GM21723 (cell line): ENCODE results near the gene FRMD3.

Experiments used
- ATAC-seq: cut with Tn5 transposase; IDR thresholded peaks from one replicate; pipeline ENCODE4 v1.9.1; 2021; ENCODE audit warnings: mild to moderate bottlenecking, moderate library complexity; ENCODE audit not compliant: unreplicated experiment

FRMD3 gene

GRCh38 chr9:83290692-83291091 is 247.5 kb downstream of the FRMD3 start:
- ATAC-seq = no peak

DNA sequence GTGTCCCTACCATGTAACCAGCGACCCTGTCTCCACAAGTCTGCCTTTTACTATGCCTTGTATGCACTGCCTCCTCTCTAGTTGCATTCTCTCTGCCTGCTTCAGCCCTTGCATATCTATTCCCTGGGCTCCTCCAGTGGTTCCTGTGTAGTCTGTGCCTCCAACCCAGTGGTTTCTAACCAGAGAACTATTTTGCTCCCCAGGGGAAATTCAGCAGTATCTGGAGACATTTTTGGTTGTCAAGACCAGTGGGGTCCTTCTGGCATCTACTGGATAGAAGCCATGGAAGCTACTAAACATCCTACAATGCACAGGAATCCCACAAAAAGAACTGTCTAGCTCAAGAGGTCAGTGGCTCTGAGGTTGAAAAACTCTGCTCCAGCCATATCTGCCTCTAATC is 251.2 kb downstream of the FRMD3 start:
- ATAC-seq = no peak

DNA sequence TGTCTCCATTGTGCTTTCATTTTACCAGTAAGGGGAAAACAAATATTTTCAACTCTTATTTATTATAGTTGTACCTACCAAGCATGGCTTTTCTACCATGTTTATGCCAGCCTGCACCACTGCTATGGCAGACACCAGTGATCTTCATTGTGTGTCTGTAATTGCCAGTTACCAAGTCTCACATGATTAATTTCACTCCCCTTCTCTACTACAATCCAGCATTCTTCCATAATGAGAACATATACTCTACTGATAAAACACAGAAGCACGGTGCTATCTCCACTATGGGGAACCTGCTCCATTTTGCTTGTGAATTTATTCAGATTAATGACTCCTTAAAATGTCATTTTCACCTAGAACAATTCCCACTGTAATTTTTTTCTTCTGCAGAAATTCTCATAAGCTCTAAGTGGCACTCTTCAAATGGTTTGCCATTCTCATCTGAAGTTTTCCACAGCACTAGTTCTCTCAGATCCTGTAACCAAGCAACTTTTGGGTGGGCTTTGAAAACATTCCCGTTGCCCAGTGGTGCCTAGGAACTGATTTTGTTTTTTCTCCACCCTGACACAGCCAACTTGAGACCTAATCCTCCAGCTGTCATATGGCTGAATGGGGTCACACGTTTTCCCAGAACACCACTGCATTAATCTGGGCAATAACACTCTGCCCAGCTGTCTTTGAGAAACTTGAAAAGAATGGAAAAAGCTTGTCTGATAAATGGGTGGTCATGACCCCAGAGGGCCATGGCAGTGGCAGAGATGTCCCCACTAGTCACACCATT is 252.6 kb downstream of the FRMD3 start:
- ATAC-seq = no peak

- ATAC-seq = no peak
Measured at GRCh38 chr9:83284746-83285145, 253.5 kb downstream of the FRMD3 start.

GRCh38 chr9:83283528-83283927 is 254.7 kb downstream of the FRMD3 start:
- ATAC-seq = no peak

GRCh38 chr9:83281306-83282255 is 256.6 kb downstream of the FRMD3 start:
- ATAC-seq = no peak

GRCh38 chr9:83280790-83281189 is 257.4 kb downstream of the FRMD3 start:
- no peak for ATAC-seq

- ATAC-seq = no peak
Measured at GRCh38 chr9:83280268-83280667, 257.9 kb downstream of the FRMD3 start.

GRCh38 chr9:83274787-83275186 is 263.4 kb downstream of the FRMD3 start:
- no peak for ATAC-seq

- no peak for ATAC-seq
Measured at GRCh38 chr9:83271665-83272071, 266.5 kb downstream of the FRMD3 start.

DNA sequence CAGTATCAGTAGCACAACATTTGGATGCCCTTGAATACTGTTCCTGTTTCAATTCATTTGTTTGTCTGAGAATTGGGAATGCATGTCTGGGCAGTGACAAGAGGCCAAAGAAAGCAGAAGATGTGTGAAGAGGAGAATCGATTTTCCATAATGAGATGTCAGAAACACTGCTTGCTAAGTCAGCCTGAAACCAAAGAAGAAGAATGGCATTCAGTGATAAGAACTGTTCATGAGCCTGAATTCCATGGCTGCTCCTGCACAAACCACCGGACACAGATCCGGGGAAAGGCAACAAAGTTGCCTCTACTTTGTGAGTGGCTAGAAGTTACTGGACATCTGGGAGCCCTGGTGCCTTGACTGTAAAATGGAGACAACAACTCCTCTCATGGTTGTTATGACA is 268.1 kb downstream of the FRMD3 start:
- no peak for ATAC-seq

DNA sequence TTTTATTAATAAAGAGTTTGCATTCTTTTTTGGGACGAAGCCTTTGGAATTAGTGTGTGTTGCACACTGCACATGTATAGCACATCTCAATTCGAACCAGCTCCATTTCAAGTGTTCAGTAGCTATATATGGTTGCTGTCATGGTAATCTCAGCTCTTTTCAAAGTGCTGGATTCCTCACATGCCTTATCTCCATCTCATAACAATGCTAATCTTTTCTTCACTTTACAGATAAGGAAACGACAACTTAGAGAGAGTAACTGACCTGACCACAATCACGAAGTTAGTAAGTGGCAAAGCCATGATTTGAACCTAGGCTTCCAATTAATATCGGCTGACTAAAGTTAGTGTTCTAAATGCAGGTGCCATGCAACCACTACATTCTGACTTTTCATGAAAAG is 270.5 kb downstream of the FRMD3 start:
- ATAC-seq = no peak

DNA sequence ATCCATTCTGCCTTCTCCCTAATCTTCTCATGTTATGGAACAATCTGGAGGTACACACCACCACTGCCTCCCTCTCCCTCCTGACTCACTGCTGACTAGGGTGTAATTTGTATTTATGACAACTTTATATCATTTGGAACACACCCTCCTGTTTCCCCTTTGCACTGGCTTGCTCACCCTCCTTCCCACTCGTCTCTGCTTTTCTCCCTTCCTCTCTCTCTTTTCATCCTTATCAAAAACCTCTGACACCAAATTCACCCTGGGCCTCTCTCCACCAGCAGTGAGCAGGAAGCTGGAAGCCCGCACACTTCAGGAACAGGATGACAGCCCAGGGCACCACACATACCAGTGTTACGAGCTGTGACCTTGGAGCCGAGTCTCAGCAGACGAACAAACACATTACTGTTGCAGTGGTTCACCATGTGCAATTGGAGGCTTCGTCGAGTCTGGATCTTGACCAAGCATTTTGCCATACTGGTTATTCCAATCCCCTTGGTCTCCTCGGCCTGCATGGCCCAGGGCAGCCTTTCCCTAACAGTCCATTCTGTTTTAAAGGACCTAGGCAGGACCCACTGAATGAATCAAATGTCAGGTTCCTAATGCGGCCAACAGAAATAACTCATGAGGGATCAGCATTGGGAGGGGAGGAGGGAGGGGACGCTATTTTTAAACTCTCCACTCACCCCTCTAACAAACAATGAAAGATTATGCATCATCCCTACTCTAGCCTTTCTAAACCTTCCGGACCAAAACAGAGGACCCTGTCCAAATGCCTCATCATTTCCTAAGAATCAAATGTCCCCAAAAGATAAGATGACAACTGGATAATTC is 271.3 kb downstream of the FRMD3 start:
- no peak for ATAC-seq

DNA sequence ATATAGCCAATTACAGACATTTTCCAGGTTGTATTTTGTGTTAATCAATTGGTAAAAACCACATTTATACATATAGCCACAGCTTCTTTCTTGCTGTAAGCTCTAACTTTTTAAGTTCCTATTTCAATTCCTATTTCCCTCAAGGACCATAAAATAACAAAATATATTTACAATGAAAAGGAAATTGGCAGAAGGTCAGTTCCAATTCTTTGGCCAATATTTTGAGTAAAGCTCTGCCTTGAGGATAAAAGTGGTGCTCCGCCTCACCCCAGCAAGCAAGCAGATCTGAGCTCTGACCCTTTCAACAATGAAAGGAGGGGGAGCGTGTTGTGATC is 271.9 kb downstream of the FRMD3 start:
- no peak for ATAC-seq

GRCh38 chr9:83264315-83264714 is 273.9 kb downstream of the FRMD3 start:
- no peak for ATAC-seq

- no peak for ATAC-seq
Measured at GRCh38 chr9:83259558-83259957, 278.6 kb downstream of the FRMD3 start.

- ATAC-seq = no peak
Measured at GRCh38 chr9:83257937-83258891, 280.0 kb downstream of the FRMD3 start.

- ATAC-seq = peak; percentile 67
Measured at GRCh38 chr9:83247732-83248131, 290.5 kb downstream of the FRMD3 start.

DNA sequence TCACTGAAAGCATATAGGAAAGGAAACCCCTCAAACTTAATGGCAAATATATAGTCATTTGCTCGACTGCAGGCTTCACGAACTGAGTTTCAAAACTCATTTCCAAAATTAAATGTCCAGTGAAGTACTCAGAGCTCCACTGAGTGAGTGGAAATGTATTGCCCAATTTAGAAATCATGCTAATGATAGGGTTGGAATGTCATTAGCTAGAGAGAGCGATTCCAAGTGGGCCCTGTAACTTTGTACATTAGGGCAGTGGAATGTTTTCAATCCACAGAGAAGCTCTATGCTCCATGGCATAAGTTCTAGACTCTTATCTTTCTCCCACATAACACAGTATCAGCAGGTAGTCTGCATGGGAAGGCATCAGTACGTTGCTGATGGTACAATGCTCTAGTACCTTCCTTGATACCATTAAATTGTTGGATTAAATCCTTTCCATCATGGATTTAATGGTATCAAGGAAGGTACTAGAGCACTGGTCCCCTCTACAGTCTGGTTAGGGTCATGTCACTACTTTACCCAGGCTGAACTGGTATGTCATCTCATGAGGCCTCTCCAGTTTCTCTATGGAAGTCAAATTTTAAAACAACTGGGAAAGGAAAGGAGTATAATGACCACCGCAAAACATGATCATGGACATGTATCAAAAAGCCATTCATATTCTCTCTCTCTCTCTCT is 292.1 kb downstream of the FRMD3 start:
- no peak for ATAC-seq

DNA sequence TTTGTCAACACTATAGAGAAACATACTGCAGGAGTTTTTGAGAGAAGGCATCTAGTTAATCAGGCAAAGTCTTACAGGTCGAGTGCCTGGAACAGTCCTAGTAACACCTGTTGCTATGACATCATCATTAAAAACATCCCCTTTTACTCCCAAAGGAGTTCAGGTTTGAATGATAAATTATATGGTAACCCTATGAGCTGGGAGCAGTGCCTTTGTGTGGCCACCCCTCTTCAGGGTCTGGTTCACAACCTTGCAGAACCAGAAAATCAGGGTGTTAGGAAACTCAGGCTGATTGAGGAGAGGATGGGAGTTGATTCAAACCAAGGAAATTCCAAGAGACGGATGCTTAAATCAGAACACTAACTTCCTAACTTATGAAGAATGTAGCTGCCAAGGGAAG is 296.1 kb downstream of the FRMD3 start:
- ATAC-seq = no peak
